Motor neuron (in vitro differentiated cells): Measurements from ENCODE around the gene IFT122. TPM values are rescaled to one million over a fixed set of nuclear protein-coding genes. Genes with fewer than 3 reads are reported as not detected.
"Not testable (repeated sequence)": the region's sequence is repeated elsewhere in the genome, so short reads cannot be mapped to it uniquely, and the experiment has no call there.

Experiments used
- ATAC-seq, 8 experiments: fragments of 200-7000 bp; cut with Tn5 transposase; replicated peaks in 6 of 8; 2 replicates each; pipeline ENCODE4 v1.8.0; 2021; ENCODE audit warnings: mild to moderate bottlenecking in 8 of 8, moderate library complexity in 8 of 8
- H3K27ac ChIP-seq, 2 donors: fragments of 250-450 bp; sonication (Bioruptor Pico); 2 replicates each; pipeline ENCODE4 v1.9.0; 2021; ENCODE audit warnings: antibody characterized with exemption in 2 of 2, mild to moderate bottlenecking in 2 of 2, moderate library complexity in 1 of 2
- H3K4me1 ChIP-seq, 2 donors: fragments of 250-450 bp; sonication (Bioruptor Pico); replicated peaks in 1 of 2; 2 replicates each; pipeline ENCODE4 v1.6.1; 2021; ENCODE audit warnings: antibody characterized with exemption in 2 of 2, mild to moderate bottlenecking in 2 of 2, moderate library complexity in 1 of 2
- H3K4me3 ChIP-seq, 5 donors: fragments of 250-450 bp; sonication (Bioruptor Pico); 2 replicates each; pipeline ENCODE4 v1.9.0; 2021; ENCODE audit warnings: antibody characterized with exemption in 5 of 5, mild to moderate bottlenecking in 5 of 5, moderate library complexity in 4 of 5
- WGBS, 10 experiments: fragments of 450-650 bp; shearing (Covaris generic); methylation state at CpG; one replicate each; pipeline ENCODE4 v1.0.0; 2022; 5-methylcytosine and 5-hydroxymethylcytosine counted together
- in situ Hi-C, 9 experiments: fragments of 400-800 bp; cut with MboI; loops; one replicate each; pipeline ENCODE4 v1.15.0; 2021; ENCODE audit warnings: low sequenced_read_pairs in 9 of 9, low pct_unique_long_range_greater_than_20kb in 2 of 9; ENCODE audit not compliant: unreplicated experiment in 9 of 9
- total RNA-seq, 8 experiments: library from RNA; unstranded; fragments of 300-600 nt; gene quantifications; 2 replicates each; pipeline versions ENCODE4 v1.2.3 to v1.2.4, GENCODE V29; 2022

Gene IFT122
- total RNA-seq, 8 experiments from 2014 or later, result 8.4 to 34.5 (median 24.8) TPM

GRCh38 chr3:129535075-129535474 lies 95.1 kb downstream of the IFT122 start:
- Histone ChIP-seq H3K4me3 (no peak overlapping the region), H3K27ac (no peak overlapping the region), H3K4me1 (peaks cover 14 to 27% of the 10 kb centered on the region in 2 donors)
- WGBS, 10 experiments, result 40 to 86% (median 83%) methylated on average over 1 of the region's 1 CpG; no CpG with 5 or more reads in 7 of the 10 experiments
- peak in 3 of 8 experiments; percentile 2 to 9 (median 5) for ATAC-seq
- in situ Hi-C loops, result no loop called here

- H3K27ac ChIP-seq, result no peak overlapping the region
- WGBS, 10 experiments, result 20 to 100% (median 93%) methylated on average over 1 to 2 of the region's 2 CpGs; no CpG with 5 or more reads in 4 of the 10 experiments
- no peak for ATAC-seq
- in situ Hi-C loops, result no loop called here
- peaks cover 14 to 22% of the 10 kb centered on the region in 2 donors for H3K4me1 ChIP-seq
- H3K4me3 ChIP-seq, result no peak overlapping the region
These were observed 96.3 kb downstream of the IFT122 start for GRCh38 chr3:129536374-129536667.

GRCh38 chr3:129536804-129537203 lies 96.8 kb downstream of the IFT122 start:
- WGBS, 10 experiments, result 0 to 100% (median 68%) methylated on average over 1 to 2 of the region's 3 CpGs; no CpG with 5 or more reads in 2 of the 10 experiments
- ATAC-seq, result peak in 4 of 8 experiments; percentile 48 to 98 (median 92)
- in situ Hi-C loops, result no loop called here

GRCh38 chr3:129539206-129539605 lies 99.2 kb downstream of the IFT122 start:
- 40 to 97% (median 75%) methylated on average over 1 to 8 of the region's 8 CpGs; no CpG with 5 or more reads in 2 of the 10 experiments for WGBS, 10 experiments
- no peak overlapping the region for H3K27ac ChIP-seq
- no peak for ATAC-seq
- H3K4me3 ChIP-seq, result no peak overlapping the region
- in situ Hi-C loops, result no loop called here
- peaks cover 12 to 17% of the 10 kb centered on the region in 2 donors for H3K4me1 ChIP-seq

More at GRCh38 chr3:129536804-129537203, 96.8 kb downstream of the IFT122 start:
- H3K4me3 ChIP-seq, result no peak overlapping the region
- no peak overlapping the region for H3K27ac ChIP-seq
- H3K4me1 ChIP-seq, result peaks cover 14 to 22% of the 10 kb centered on the region in 2 donors

GRCh38 chr3:129540776-129541516 lies 100.9 kb downstream of the IFT122 start:
- no peak overlapping the region for H3K4me3 ChIP-seq
- in situ Hi-C loops, result no loop called here
- no peak for ATAC-seq
- 80 to 100% (median 90%) methylated on average over 1 to 10 of the region's 11 CpGs; no CpG with 5 or more reads in 1 of the 10 experiments for WGBS, 10 experiments
- no peak overlapping the region for H3K27ac ChIP-seq
- H3K4me1 ChIP-seq, result peaks cover 0 to 9% of the 10 kb centered on the region in 2 donors

GRCh38 chr3:129542747-129543146 lies 102.7 kb downstream of the IFT122 start:
- WGBS, 10 experiments, result 84 to 100% (median 95%) methylated on average over 1 to 5 of the region's 5 CpGs; no CpG with 5 or more reads in 6 of the 10 experiments
- Histone ChIP-seq H3K4me1 (peaks cover 0 to under 1% of the 10 kb centered on the region in 2 donors), H3K4me3 (no peak overlapping the region), H3K27ac (no peak overlapping the region)
- ATAC-seq, result no peak
- in situ Hi-C loops, result no loop called here

- Histone ChIP-seq H3K27ac (no peak within 1 kb of the TSS), H3K4me1 (peaks cover 0 to 6% of the 10 kb centered on the region in 2 donors), H3K4me3 (no peak within 1 kb of the TSS)
- no peak for ATAC-seq
- WGBS, 10 experiments, result 59 to 90% (median 80%) methylated on average over 3 to 7 of the region's 16 CpGs; no CpG with 5 or more reads in 7 of the 10 experiments
- in situ Hi-C loops, result no loop called here
These were observed 103.2 kb downstream of the IFT122 start, which contains the start of gene H1-8 for GRCh38 chr3:129543156-129543790. H1-8 (plus strand) TSS chr3:129543175; CDS start chr3:129543219, 44 bp downstream.

- in situ Hi-C loops, result no loop called here
- no peak overlapping the region for H3K4me3 ChIP-seq
- no peak for ATAC-seq
These were observed 104.0 kb downstream of the IFT122 start for GRCh38 chr3:129543999-129544398.

GRCh38 chr3:129545951-129546350 lies 105.9 kb downstream of the IFT122 start:
- H3K27ac ChIP-seq, H3K4me3 ChIP-seq, ATAC-seq, in situ Hi-C loops: not testable (repeated sequence)
- H3K4me1 ChIP-seq, result peaks cover 0 to 14% of the 10 kb centered on the region in 2 donors
- WGBS, 10 experiments, result 67 to 100% (median 79%) methylated on average over 2 to 3 of the region's 3 CpGs; no CpG with 5 or more reads in 5 of the 10 experiments

More at GRCh38 chr3:129543999-129544398, 104.0 kb downstream of the IFT122 start:
- Histone ChIP-seq H3K4me1 (peaks cover 0 to 13% of the 10 kb centered on the region in 2 donors), H3K27ac (no peak overlapping the region)
- 66 to 100% (median 86%) methylated on average over 1 to 5 of the region's 9 CpGs; no CpG with 5 or more reads in 6 of the 10 experiments for WGBS, 10 experiments

- WGBS, 10 experiments, result 60 to 100% (median 90%) methylated on average over 4 to 10 of the region's 24 CpGs; no CpG with 5 or more reads in 7 of the 10 experiments
- ATAC-seq, result peak in 1 of 8 experiments; percentile 6
- no peak overlapping the region for H3K27ac ChIP-seq
- in situ Hi-C loops, result no loop called here
- H3K4me3 ChIP-seq, result no peak overlapping the region
- peaks cover 0 to 15% of the 10 kb centered on the region in 2 donors for H3K4me1 ChIP-seq
These were observed 107.2 kb downstream of the IFT122 start for GRCh38 chr3:129547241-129547640.

- Histone ChIP-seq H3K4me3 (no peak overlapping the region), H3K4me1 (peaks cover 11 to 26% of the 10 kb centered on the region in 2 donors), H3K27ac (no peak overlapping the region)
- ATAC-seq, result peak in 4 of 8 experiments; percentile 19 to 91 (median 58)
- in situ Hi-C loops, result no loop called here
- 71 to 100% (median 86%) methylated on average over 2 to 9 of the region's 19 CpGs; no CpG with 5 or more reads in 7 of the 10 experiments for WGBS, 10 experiments
These were observed 108.3 kb downstream of the IFT122 start for GRCh38 chr3:129548104-129548965.

GRCh38 chr3:129549006-129549800 lies 109.2 kb downstream of the IFT122 start:
- peak in 2 of 8 experiments; percentile 52 to 72 for ATAC-seq
- H3K27ac ChIP-seq, result no peak overlapping the region
- in situ Hi-C loops, result no loop called here
- no peak overlapping the region for H3K4me3 ChIP-seq
- peaks cover 19 to 34% of the 10 kb centered on the region in 2 donors for H3K4me1 ChIP-seq
- WGBS, 10 experiments, result 0 to 76% (median 0%) methylated on average over 1 to 2 of the region's 18 CpGs; no CpG with 5 or more reads in 7 of the 10 experiments
